OCI-LY7 (cell line): ENCODE data around the gene SLC25A3.

Experiments
- CTCF ChIP-seq: fragments of 200-600 bp; sonication (generic); conservative IDR thresholded peaks from 2 replicates; pipeline ENCODE4 v1.5.1; 2014; ENCODE audit warnings: mild to moderate bottlenecking, antibody characterized with exemption, low read length, moderate library complexity, mixed read lengths
- EZH2phosphoT487 ChIP-seq: fragments of 200-600 bp; sonication (generic); IDR thresholded peaks from 2 replicates; pipeline ENCODE4 v1.6.1; 2018; ENCODE audit warnings: low read depth, borderline replicate concordance, mild to moderate bottlenecking, mixed run types, antibody characterized with exemption, low read length, moderate library complexity, mixed read lengths

DNA sequence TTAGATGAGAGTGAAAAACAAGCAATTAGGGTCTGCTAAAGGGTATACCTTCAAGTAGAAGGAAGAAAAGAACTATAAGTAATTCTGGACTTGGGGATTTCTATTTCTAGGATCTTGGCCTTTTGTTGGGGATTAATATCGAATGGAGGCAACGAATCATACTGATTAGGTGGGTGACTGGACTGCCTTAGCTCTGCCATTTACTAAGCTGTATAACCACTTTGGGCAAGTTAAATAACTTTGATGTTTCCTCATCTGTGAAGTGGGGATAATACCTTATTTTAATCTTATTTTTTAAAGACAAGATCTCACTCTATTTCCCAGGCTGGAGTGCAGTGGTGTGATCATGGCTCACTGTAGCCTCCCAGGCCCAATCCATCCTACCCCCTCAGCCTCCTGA, 44.5 kb downstream of the SLC25A3 start:
- no peak for TF ChIP-seq CTCF
- TF ChIP-seq EZH2phosphoT487, result no peak
